H1 (cell line): ENCODE results near the gene LMNA.

Experiments used
- BRCA1 ChIP-seq: IDR thresholded peaks from 2 replicates; pipeline ENCODE4 v1.6.1; 2012; ENCODE audit warnings: low read depth, low read length, improper control_type of control experiment
- EZH2 ChIP-seq: fragments of 200-600 bp; sonication (generic); IDR thresholded peaks from 2 replicates; pipeline ENCODE4 v1.7.1; 2012; ENCODE audit warnings: low read depth, mild to moderate bottlenecking, moderate library complexity, low read length, inconsistent platforms; ENCODE audit not compliant: severe bottlenecking
- HDAC2 ChIP-seq, 2 experiments: fragments of 300-600 bp in 1 of 2; sonication (generic) in 1 of 2; IDR thresholded peaks; 2 replicates each; pipeline ENCODE4 v1.6.1; 2011 to 2012; ENCODE audit warnings: low read depth in 2 of 2, low read length in 2 of 2, mild to moderate bottlenecking in 2 of 2, moderate library complexity in 2 of 2, borderline replicate concordance in 1 of 2, inconsistent platforms in 1 of 2
- POLR2A ChIP-seq, 2 experiments: IDR thresholded peaks; 1 replicate in 1 of 2; 2 replicates in 1 of 2; pipeline ENCODE4 v1.6.1; 2011; ENCODE audit warnings: low read depth in 2 of 2, low read length in 2 of 2, mild to moderate bottlenecking in 2 of 2; ENCODE audit errors: control extremely low read depth in 1 of 2
- TCF12 ChIP-seq: IDR thresholded peaks from 2 replicates; pipeline ENCODE4 v1.6.1; 2011; ENCODE audit warnings: low read depth, mild to moderate bottlenecking, low read length

GRCh38 chr1:156095906-156096508, 18.5 kb upstream of the LMNA start:
- TF ChIP-seq HDAC2 (IDR thresholded peaks at IDR 0.05; ENCODE audit: borderline replicate concordance in 1 of 2, low read depth in 2 of 2, low read length in 2 of 2) = no peak
- TF ChIP-seq POLR2A (IDR thresholded peaks at IDR 0.05; ENCODE audit: control extremely low read depth in 1 of 2, low read depth in 2 of 2, low read length in 2 of 2) = no peak
- TF ChIP-seq TCF12 = no peak
- no peak for TF ChIP-seq EZH2
- TF ChIP-seq BRCA1 = no peak
